ENCODE measurements around the gene RHOF. TPM values are rescaled to one million over a fixed set of nuclear protein-coding genes. Genes with fewer than 3 reads are reported as not detected.
A peak's percentile ranks its signal among the peaks of the same experiment; 100 is the strongest.

RHOF gene, protein sequence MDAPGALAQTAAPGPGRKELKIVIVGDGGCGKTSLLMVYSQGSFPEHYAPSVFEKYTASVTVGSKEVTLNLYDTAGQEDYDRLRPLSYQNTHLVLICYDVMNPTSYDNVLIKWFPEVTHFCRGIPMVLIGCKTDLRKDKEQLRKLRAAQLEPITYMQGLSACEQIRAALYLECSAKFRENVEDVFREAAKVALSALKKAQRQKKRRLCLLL
- 29.1 and 29.3 TPM in 2 replicates for total RNA-seq (2021)
- long read RNA-seq, transcript RHOF-201 (5 exons, 3,009 nt): major isoform, 91 of 109 reads
- long read RNA-seq, partial matches to known transcripts: 2 of 109 reads
- long read RNA-seq, other reads (novel, unspliced or antisense): 9 of 109 reads

DNA sequence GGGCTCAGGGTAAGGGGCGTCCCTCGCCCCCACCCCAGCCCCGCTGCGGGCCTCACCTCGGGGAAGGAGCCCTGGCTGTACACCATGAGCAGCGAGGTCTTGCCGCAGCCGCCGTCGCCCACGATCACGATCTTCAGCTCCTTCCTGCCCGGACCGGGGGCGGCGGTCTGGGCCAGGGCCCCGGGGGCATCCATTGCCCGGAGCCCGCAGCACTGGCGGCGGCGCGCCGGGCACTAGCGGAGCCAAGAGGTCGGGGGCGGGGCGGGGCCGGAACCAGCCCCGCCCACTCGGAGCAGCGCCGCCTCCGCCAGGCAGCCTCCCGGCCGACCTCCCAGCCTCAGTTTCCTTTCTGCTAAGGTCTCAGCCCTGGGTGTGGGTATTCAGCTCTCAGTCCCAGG, at the start of gene RHOF:
Gene RHOF (minus strand): TSS at position 249 of the 398 bp plus-strand sequence. CDS start 55 bp downstream, at position 194.
- peaks cover 5% of the 10 kb centered on the region for H3K27me3 Mint-ChIP-seq (ENCODE audit: low read depth)
- H3K36me3 Mint-ChIP-seq (ENCODE audit: insufficient read depth in 1 of 3, low read depth in 3 of 3): peaks cover 8 to 28% (median 18%) of the 10 kb centered on the region in 3 experiments; a peak in 5 of 7 replicates
- H2BK12ac ChIP-seq (ENCODE audit: insufficient read length, low read depth, low read length): no peak within 1 kb of the TSS
- no peak within 1 kb of the TSS for H4K91ac ChIP-seq (ENCODE audit: insufficient read length, low read depth, low read length)
- no peaks in the 10 kb centered on the region for H3K9me3 ChIP-seq (ENCODE audit: control insufficient read depth, low read depth, low read length)
- no peak within 1 kb of the TSS for H3T11ph ChIP-seq (ENCODE audit: low read length)
- no peak within 1 kb of the TSS for H3K27ac ChIP-seq (ENCODE audit: insufficient read length, low read depth, low read length)
- no peak within 1 kb of the TSS for H3K4ac ChIP-seq (ENCODE audit: low read depth, low read length)
- H3K23me2 ChIP-seq (ENCODE audit: insufficient read length, low read depth, low read length, poor library complexity, severe bottlenecking): peaks cover 9% of the 10 kb centered on the region
- H3K4me3 Mint-ChIP-seq: peak within 1 kb of the TSS; percentile 66 to 80
- peak within 1 kb of the TSS; percentile 55 for H3K18ac ChIP-seq (ENCODE audit: insufficient read length, low read depth, low read length)
- no peaks in the 10 kb centered on the region; the same call in 1 of the 2 replicates for H3K4me1 ChIP-seq (ENCODE audit: insufficient read depth, low read length)
- no peak within 1 kb of the TSS for H2BK5ac ChIP-seq (ENCODE audit: insufficient read length, low read length)
- peaks cover 33 to 40% of the 10 kb centered on the region in 2 experiments for H3K4me1 Mint-ChIP-seq
- no peaks in the 10 kb centered on the region for H4K20me1 ChIP-seq (ENCODE audit: control insufficient read depth, insufficient read depth, insufficient read length)
- no peak within 1 kb of the TSS for H3K56ac ChIP-seq (ENCODE audit: insufficient read length, low read depth, low read length)
- no peak within 1 kb of the TSS for H4K5ac ChIP-seq (ENCODE audit: insufficient read length, low read depth, low read length)
- peak within 1 kb of the TSS; percentile 23 for H3K9ac ChIP-seq (ENCODE audit: extremely low read depth, insufficient read length, low read length)
- TF ChIP-seq, protein P1, sequence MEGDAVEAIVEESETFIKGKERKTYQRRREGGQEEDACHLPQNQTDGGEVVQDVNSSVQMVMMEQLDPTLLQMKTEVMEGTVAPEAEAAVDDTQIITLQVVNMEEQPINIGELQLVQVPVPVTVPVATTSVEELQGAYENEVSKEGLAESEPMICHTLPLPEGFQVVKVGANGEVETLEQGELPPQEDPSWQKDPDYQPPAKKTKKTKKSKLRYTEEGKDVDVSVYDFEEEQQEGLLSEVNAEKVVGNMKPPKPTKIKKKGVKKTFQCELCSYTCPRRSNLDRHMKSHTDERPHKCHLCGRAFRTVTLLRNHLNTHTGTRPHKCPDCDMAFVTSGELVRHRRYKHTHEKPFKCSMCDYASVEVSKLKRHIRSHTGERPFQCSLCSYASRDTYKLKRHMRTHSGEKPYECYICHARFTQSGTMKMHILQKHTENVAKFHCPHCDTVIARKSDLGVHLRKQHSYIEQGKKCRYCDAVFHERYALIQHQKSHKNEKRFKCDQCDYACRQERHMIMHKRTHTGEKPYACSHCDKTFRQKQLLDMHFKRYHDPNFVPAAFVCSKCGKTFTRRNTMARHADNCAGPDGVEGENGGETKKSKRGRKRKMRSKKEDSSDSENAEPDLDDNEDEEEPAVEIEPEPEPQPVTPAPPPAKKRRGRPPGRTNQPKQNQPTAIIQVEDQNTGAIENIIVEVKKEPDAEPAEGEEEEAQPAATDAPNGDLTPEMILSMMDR (conservative IDR thresholded peaks at IDR 0.05): no peak
- no peak within 1 kb of the TSS for H3K23ac ChIP-seq (ENCODE audit: insufficient read length, low read depth, low read length)
- no peak within 1 kb of the TSS for H2AFZ ChIP-seq (ENCODE audit: low read length)
- H3K79me2 ChIP-seq (ENCODE audit: insufficient read depth, low read length): no peaks in the 10 kb centered on the region
- peak within 1 kb of the TSS; percentile 34 for H3K4me2 ChIP-seq (ENCODE audit: insufficient read depth, insufficient read length, low read length)
- H3K27me3 ChIP-seq (ENCODE audit: insufficient read depth, low read length): no peaks in the 10 kb centered on the region
- H4K8ac ChIP-seq (replicated peaks; ENCODE audit: insufficient read length, low read depth, low read length): no peak within 1 kb of the TSS
- H3K79me1 ChIP-seq (ENCODE audit: insufficient read depth, low read depth, low read length, poor library complexity, severe bottlenecking): no peaks in the 10 kb centered on the region
- DNase-seq: no peak
- WGBS (ENCODE audit: extremely low coverage, insufficient read length, low lambda C conversion rate): no CpG with 5 or more reads among the region's 36 CpGs
- H2AK5ac ChIP-seq (ENCODE audit: insufficient read length, low read length): no peak within 1 kb of the TSS
- H2BK120ac ChIP-seq (ENCODE audit: low read depth, low read length, poor library complexity, severe bottlenecking): no peak within 1 kb of the TSS
- H3K27ac Mint-ChIP-seq: peak within 1 kb of the TSS; percentile 92 to 96 (median 96); a peak in 6 of 7 replicates
- H2BK20ac ChIP-seq (ENCODE audit: low read depth, low read length, poor library complexity, severe bottlenecking): no peak within 1 kb of the TSS
- no peak within 1 kb of the TSS; the same call in 1 of the 2 replicates for H3K14ac ChIP-seq (ENCODE audit: insufficient read depth, low read length)
- H2BK15ac ChIP-seq (ENCODE audit: low read depth, low read length): no peak within 1 kb of the TSS
- no peaks in the 10 kb centered on the region; a peak in 2 of 5 replicates for H3K9me3 Mint-ChIP-seq
